Fibroblast of gingiva (primary cell): ENCODE data around the gene PPFIA2.

Source experiments
- DNase-seq: peaks from one replicate; pipeline ENCODE4 v3.0.0-alpha.2; 2011; ENCODE audit warnings: low read depth

The PPFIA2 gene

DNA sequence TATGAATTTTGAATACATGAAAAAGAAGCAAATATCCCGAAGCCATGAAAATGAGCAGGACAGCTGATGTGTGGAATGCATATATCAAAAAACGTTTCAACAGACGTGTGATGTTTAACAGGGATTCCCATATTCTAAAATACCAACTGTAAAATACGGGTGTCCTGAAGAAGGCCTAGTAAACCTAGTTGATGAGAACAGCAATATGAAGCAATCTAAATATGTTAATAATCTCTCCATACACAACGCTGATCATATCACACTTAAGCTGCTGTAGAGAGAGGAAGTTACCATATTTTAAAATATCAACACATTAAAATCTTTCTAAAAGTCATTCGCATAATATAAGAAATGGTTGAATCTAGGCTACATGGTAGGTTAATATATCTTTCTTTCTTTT, 317.5 kb downstream of the PPFIA2 start:
- no peak for DNase-seq

DNA sequence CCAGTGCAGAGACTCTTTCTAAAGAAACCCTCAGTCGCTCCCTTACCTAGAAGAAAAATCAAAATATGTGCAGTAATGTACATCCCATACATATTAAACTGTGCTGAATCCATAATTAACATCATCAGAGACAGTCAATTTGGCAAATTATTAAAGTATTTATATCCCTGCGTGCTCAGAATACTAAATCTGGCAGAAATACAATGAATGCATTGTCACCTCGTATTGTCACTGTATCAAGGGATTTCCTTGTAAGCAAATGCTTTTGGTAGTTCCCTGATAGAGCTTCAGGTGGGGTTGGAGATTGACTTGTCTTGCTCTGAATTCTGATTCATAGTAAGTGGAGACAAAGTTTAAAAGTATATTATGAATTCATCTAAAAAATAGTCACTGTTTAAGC, 319.1 kb downstream of the PPFIA2 start:
- no peak for DNase-seq

DNA sequence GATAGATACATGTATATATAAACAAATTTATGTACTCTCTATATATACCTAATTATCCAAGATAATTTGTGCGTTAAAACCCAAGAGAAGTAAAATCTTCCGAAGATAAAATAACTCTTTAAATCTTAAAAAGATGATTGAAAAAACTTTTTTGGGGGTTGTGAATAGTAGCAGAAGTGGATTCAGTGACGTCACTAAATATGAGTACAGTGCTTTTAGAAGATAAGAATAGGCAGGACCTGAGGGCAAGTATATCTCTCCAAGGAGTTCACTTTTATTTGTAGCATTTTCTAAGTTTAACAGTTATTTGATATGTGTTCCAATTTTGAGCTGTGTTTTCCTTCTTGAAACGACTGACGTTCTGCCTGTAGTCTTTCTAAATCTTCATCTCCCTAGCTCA, 319.8 kb downstream of the PPFIA2 start:
- DNase-seq: no peak

DNA sequence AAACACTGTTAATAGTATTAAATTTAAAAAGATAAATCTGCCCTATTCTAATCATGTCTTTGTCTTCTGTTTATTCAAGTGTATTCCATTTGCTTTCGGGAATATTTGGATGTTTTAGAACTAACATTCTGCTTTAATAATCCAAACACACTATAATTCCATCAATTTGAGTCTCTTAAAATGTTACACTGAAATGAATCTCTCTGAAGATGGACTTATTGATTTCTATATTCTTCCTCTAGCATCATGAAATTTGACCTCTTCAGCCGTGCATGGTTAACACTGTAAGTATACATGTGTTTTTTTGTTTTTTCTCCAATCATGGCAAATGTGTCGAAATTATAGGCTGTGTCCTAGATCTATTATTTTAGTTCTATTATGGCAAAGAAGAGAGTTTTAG, 342.1 kb downstream of the PPFIA2 start:
- no peak for DNase-seq

DNA sequence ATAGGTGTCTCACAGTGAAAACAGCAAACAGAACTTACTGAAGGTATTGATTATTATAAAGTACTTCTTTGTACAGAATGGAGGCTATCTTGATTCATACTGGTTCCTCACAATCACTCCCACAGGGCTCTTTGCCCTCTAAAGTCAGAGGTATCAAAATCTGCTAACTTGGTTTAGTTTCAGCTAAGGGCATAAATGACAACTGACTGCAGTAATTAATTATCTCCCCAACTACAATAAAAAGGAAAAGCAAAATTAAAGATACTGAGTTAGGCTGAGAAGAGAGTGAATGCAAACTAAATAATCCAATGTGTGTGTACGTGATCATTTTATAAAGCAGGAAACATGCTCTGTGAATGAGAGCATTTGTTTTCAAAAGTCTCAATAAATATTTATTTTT, 342.6 kb downstream of the PPFIA2 start:
- DNase-seq: no peak

DNA sequence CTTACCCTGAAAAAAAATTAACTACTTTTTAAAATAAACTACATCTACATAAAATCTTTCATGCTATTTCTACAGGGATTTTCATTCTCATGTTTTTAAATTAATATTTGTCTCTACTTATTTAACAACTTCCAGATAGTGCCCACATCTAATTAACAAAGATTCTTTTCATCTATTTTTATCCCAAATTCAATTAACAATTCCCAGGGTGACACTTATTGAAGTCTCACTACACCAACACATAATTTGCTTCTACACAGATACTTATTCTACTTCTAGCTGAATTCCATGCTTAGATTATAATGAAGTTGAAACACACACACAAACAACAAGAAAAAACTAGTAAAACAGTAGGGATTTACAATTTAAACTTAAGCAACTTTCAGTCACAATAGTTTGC, 344.7 kb downstream of the PPFIA2 start:
- DNase-seq: no peak

DNA sequence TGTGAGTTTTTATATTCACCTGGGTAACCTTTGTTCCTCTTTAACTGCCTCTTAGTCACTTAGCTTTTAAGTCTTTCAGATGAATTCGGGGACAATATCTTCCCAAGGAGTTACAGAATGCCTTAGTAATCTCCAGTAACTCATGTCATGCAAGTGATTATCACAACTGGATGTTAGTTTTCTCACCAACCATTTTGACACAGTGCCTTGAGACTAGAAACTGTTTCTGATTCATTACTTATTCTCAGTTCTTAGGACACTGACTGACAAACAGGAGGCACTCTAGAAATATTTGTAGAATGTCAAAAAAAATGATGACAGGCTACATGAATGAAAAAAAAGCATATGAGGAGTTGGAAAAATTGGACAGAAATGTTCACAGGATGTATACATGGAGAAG, 346.2 kb downstream of the PPFIA2 start:
- no peak for DNase-seq

DNA sequence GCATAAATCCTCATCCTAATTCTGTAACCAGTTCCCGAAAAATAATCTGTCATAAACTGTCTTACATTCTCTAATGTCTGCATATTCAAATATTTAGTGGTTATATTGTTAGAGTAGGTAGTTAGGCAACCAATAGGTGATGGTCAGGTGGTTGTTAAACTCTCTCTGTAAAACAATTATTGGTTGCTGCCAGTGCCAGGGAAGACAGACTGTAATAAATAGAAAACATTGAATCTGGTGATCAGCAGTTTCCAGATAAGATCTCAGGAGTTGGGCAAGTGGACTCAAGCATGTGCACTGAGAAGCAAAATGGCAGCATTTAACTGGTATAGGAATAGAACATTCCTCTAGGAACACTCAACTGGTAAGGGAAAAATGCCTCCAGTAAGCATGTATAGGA, 355.8 kb downstream of the PPFIA2 start:
- no peak for DNase-seq

DNA sequence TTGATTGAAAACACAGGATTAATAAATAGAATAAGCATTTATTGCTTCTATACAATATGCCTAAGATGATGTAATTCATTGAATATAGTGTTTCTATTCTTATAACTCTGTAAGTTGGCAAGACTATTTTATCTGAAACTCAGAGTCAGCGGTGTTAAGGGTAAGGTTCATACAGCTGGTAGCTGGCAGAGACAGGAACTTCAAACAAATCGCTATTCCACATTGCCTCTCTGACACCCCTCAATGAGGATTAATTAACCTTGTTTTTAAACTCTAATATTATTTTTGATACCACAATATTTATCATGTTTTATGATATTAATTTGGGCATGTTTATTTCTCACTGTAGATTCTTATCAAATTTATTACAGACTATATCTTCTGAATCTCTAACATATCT, 357.9 kb downstream of the PPFIA2 start:
- no peak for DNase-seq

DNA sequence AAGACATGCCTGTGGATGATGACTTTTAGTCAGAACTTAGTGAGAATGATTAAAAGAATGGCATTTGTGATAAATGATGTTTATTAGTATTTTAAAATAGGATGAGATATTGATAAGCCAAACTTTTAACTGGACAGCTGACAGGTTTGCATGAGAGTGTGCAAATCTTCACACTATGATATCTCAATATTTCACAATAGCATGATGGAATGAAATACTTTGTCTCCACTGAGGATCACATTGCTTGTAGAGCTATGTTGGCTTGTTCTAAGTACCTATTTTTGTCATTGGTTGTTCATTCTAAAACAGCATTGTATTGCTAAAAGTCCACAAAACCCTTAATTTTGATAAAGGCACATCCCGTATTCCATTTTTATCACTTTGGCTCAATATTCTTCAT, 359.1 kb downstream of the PPFIA2 start:
- DNase-seq: no peak

DNA sequence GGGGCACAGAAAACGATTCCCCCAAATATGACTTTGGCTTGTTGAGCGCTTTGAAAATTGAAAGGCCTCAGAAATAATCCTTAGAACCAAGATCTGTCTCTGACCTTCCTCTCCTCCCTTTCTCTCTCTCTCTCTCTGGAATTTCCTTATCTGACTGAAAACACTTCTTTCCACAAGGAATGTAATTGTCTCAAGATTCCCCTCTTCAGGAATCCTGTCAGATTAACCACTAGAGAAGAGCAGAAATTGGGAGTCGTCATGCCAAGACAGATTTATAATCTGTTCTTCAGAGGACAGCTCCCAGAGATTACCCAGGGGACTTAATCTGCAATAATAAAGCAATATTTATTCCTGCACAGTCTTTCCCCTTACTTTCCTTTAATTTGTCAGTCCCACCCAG, 363.7 kb downstream of the PPFIA2 start:
- no peak for DNase-seq

DNA sequence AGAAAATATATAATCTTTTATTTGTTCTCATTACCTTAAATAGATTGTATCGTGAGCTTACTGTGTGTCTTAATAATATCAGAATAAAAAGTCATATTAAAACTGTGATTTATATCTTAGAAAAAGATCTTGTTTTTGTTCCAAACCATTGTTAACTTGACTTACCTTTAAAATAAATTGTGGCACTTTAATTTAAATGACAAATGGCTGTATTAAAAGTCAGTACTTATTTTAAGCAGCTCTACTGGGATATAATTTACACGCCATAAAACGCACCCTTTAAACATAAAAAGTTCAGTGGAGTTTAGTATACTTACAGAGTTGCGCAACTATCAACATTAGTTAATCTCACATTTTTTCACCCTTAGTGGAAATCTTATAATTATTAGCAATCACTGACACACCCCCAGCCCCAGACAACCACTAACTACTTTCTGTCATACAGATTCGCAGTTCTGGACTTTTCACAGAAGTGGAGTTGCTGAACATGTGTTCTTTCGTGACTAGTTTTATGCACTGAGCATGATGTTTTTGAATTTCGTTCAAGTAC, 369.5 kb downstream of the PPFIA2 start:
- DNase-seq: no peak

DNA sequence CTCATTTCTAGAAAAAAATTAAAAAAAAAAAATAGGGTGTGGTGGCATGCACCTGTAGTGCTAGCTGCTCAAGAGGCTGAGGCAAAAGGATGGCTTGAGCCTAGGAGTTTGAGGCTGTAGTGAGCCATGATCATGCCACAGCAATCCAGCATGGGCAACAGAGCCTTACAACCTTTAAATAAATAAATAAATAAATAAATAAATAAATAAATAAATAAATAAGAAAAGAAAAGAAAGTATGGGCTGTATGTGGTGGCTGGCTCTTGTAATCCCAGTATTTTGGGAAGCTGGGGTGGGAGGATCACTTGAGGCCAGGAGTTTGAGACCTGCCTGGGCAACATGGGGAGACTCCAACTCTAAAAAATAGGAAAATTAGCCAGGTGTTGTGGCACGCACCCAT, 373.0 kb downstream of the PPFIA2 start:
- DNase-seq: no peak

DNA sequence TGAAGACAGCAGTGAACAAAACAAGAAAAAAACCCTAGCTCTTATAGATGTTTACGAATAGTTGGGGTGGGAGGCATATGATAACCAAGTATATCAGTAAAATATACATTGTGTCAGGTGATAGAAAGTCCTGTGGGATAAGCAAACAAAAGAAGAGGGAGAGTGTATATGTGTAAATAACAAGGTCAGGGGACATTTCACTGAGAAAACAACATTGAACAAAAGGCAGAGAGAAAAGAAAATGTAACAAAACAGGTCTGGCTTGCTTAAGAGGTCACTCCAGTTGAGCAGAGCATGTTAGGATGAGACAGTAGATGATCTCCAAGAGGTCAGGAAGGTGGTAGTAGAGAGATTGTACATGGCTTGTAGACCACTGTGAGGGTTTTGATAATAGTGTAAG, 377.2 kb downstream of the PPFIA2 start:
- DNase-seq: no peak

DNA sequence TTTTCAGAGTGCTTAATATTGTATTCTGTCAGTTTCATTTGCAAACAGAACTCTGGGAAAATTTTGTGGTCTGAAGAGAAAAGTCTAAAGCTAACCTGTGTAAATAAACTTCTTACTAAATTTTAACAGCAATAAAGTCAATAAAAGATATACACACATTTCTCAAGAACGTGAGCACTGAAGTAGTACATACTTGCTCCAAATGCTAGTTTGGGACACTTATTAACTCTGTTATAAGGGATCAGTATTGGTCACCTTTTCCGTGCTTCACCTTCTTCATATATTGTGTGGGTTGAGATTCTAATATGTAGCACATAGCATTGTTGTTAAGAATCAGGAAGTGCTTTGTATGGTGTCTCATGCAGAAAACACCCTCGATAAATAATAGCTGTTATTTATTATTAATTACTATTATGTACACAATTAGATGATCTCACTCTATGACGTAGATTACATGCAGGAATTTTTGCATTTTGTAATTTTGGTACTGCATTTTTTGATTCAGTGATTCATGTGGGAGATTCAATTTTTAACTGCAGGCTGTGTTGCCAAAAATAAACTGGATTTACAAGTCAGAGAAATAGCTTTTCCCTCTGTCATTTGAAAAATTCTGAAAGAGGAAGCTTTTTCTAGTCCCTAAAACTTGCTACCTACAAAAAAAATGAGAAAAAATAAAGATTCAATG, 380.4 kb downstream of the PPFIA2 start:
- DNase-seq: no peak

DNA sequence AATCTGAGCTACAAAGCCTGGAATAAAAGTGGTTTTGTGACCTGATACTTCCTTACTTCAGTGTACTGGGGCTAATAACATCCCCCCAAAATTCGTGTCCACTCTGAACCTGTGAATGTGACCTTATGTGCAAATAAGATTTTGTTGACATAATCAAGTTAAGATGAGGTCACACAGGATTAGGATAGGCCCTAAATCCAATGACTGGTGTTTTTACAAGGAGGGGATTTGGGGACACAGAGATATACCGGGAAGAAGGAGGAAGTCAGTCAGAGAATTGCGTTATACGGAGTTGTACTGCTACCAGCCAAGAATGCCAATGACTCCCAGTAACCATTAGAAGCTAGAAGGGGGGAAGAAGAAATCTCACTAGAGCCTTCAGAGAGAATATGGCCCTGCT, 381.4 kb downstream of the PPFIA2 start:
- no peak for DNase-seq

DNA sequence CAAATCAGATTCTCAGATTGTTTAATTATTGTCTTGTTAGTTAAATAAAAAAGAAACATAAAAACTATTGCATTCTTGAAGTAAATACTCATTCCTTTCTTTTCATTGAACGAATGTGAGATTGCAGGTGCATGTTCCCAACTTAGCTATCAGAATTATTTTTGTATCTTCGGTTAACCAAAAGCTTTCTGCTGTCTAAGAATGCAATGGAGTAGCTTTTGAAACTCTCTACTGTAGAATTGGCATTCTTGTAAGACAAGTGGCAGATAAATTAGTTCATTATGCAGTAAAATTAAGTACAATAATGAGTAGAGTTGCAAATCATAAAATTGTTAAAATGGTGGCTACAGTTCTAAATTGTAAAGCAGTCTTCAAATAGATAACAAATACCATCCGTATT, 383.2 kb downstream of the PPFIA2 start:
- DNase-seq: no peak

DNA sequence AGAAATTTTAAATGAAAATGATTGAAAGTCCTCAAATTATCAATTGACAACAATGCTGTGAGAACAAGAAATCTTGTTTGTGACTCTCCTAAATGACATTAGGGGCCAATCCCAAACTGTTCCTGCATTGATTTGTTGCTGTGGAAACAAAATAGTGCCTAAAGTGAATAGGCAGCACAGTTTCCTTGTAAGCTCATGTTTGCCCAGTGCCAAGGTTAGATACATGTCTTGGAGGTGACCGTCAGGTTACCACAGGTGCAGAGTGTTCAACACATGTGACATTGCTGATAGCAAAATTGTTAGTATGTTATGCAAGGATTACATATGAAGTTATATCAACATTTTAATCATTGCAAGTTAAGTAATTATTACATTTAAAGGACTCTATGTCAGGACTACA, 388.7 kb downstream of the PPFIA2 start:
- no peak for DNase-seq

DNA sequence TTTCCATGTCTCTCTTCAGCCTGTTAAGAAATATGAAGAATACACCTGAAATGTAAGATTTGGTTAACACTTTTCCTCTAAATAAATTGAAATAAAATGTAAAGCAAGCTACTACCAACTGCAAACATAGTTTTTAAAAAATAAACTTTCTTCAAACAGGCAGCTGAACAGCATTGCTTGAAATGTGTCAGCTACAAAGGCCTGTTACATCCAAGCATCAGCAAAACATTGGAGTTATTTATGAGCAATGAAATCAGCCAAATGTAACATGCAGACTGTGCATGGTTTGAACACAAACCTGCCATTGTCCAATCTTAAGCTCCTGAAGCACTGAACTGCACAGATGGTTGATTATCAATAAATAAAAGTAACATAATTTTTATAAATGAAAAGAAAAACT, 390.0 kb downstream of the PPFIA2 start:
- no peak for DNase-seq

DNA sequence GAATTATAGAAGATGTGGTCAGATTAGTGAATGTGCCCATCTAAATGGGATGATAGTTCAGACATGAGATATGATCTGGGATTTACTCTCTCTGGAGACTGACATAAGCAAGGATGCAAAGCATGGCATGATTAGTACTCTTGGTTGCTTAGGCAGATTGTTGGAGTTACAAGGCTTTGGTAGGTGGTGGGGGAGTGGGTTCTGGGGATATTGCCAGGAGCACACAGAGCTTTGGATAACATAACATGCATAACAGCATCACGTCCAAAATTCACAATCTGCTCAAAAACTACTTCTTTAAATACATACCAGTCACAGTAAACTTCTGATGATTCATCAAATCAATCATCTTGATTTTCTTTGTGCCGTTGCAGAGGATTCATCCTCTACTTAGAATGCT, 393.9 kb downstream of the PPFIA2 start:
- no peak for DNase-seq

DNA sequence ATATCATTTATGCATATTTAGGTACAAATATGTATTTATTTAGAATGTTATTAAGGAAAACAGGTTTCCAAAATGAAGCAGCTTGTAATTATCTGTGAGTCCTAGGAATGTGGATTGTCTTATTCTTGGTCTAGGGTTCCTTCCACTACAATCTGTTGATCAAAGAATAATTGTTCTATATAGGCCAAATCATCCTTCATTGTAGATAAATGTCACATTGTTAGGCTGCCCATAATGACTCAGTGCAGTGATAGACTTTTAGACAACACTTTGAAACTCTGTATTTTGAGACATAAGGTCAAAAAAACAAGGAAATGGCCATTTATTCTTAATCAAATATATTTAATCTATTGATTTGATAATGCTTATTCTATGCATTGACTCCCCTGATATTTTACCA, 398.2 kb downstream of the PPFIA2 start:
- DNase-seq: no peak

DNA sequence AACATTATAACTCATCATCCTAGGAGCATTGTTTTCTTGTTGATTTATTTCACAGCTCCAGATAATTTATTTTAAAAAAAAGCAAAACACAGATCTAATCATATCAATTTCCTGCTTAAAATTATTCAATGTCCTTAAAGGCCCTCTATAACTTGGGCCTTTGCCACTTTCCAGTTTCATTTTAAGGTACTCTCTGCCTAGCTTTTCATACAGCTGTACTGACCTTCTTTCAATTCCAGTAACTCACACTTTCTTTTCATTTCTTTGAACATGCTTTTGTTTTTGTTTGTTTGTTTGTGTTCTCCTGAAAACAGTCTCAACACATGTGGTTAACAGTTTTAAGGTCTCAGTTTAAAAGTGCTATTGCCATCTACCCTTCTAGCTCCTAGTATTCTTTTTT, 399.4 kb downstream of the PPFIA2 start:
- DNase-seq: no peak

DNA sequence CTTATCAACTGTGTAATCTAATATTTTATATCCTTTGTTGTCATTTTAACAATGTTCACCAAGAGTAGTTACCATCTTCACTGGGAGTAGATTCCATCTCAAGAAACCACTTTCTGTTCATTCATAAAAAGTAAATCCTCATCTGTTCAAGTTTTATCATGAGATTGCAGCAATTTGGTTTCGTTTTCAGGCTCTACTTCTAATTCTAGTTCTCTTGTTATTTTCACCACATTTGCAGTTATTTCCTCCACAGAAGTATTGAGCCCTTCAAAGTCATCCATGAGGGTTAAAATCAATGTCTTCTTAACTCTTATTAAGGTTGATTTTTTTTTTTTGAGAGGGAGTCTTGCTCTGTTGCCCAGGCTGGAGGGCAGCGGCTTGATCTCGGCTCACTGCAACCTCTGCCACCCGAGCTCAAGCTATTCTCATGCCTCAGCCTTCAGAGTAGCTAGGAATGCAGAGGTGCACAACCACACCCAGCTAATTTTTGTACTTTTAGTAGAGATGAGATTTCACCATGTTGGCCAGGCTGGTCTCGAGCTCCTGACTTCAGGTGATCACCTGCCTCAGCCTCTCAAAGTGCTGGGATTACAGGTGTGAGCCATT, 404.7 kb downstream of the PPFIA2 start:
- DNase-seq: no peak

DNA sequence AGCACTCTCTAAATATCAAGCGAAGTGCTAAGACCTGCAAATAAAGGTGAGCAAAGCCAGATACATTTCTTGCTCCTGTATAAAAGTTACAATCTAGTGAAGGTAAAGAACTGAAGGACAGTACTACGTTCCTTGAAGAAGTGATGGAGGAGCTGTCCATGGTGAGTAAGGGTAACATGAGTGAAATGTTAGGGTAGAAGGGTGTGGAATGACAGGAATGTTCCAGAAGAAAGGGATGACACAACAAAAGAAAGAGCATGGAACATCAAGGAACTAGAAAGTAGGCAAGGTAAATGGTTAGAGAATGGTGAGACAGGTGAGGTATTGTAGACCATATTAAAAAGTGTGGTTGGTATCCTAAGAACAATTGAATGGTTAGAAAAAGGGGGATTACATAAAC, 408.8 kb downstream of the PPFIA2 start:
- DNase-seq: no peak
